ENCODE results near the gene GLTP.
A peak's percentile ranks its signal among the peaks of the same experiment; 100 is the strongest.
"Not testable (repeated sequence)": the region's sequence is repeated elsewhere in the genome, so short reads cannot be mapped to it uniquely, and the experiment has no call there.

GLTP gene, protein sequence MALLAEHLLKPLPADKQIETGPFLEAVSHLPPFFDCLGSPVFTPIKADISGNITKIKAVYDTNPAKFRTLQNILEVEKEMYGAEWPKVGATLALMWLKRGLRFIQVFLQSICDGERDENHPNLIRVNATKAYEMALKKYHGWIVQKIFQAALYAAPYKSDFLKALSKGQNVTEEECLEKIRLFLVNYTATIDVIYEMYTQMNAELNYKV

DNA sequence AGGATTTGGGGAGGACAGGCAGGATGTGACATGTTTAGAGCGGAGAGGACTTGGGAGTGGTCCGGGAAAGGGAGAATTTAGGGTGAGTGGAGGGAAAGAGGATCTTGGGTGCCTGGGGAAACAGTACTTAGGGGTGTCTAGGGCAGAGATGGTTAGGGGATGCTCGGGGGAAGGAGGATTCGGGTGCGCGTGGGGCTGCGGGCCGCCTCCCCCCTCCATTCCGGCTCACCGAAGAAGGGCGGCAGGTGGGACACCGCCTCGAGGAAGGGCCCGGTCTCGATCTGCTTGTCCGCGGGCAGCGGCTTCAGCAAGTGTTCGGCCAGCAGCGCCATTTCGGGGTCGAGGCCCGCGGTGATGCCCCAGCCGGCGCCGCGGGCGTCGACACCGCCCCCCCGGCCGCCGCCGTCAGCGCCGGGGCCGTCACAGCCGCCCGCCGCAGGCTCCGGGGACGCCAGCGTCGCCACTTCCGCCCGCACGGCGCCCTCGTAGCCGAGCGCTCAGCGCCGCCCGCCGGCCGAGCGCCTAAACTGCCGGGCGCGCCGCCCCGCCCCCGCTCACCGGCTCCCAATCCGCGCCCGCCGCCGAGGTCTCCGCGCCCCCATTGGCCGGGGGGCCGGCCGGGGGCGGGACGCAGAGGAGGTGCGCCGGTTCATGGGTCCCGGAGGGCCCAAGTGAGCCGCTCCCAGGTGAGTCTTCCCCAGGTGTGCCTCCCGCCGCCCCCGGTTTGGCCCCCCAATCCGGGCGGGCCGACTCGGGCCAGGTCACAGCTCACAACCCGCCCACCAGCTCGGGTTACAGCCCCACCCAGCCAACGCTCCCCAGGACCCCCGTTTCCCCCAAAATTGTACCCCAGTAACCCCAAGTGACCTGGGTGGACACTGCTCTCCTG is at the start of gene GLTP:
TSS of gene GLTP (minus strand) at position 499 of the 889 bp plus-strand sequence. CDS start at position 332, 167 bp downstream.
- DNase-seq: peak; percentile 97

DNA sequence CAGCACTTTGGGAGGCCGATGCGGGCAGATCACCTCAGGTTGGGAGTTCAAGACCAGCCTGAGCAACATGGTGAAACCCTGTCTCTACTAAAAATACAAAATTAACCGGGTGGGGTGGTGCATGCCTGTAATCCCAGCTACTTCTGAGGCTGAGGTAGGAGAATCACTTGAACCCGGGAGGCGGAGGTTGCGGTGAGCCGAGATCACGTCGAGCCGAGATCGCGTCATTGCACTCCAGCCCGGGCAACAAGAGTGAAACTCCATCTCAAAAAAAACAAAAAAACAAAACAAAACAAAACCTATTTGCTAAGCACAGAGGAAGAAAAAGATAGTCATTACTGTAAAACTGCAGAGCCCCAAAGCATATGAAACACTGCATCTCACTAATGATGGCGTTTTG is 49.0 kb upstream of the GLTP start:
- DNase-seq: not testable (repeated sequence)

DNA sequence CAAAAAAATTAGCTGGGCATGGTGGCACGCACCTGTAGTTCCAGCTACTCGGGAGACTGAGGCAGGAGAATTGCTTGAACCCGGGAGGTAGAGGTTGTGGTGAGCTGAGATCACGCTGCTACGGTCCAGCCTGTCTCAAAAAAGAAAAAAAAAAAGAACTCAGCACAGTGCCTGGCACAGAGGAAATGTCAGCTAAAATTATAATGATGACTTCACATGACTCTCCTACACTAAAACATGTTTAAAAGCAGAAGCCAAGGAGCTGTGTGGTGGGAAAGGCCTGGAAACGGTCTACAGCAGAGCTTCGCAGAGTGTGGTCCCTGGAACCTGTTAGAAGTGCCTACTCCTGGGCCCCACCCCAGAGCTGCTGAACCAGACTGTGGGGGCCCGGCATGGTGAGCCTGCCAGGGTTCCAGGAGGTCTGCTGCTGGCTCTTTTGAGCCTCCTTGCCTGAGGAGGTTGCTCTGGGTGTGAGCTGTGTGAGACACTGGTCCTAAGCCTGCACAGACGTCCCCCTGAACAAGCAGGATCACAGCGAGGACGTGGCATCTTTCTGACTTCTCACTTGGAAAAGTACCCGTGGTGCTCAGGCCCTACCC is 47.8 kb upstream of the GLTP start:
- no peak for DNase-seq

DNA sequence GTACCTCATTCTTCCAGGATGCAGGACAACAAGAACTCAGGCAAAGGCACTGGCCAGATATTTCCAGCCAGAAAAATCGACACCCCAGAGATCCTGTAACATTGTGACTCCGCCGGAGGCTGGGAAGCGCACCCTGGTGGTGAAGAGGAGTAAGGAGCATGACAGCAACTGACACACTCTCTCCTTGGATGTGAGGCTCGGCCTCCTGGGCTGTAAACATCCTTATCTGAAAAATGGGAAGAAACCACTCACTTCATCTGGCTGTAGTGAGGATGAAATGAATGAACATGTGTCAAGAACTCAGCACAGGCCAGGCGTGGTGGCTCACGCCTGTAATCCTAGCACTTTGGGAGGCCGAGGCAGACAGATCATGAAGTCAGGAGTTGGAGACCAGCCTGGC is 47.3 kb upstream of the GLTP start:
- peak; percentile 48 for DNase-seq

DNA sequence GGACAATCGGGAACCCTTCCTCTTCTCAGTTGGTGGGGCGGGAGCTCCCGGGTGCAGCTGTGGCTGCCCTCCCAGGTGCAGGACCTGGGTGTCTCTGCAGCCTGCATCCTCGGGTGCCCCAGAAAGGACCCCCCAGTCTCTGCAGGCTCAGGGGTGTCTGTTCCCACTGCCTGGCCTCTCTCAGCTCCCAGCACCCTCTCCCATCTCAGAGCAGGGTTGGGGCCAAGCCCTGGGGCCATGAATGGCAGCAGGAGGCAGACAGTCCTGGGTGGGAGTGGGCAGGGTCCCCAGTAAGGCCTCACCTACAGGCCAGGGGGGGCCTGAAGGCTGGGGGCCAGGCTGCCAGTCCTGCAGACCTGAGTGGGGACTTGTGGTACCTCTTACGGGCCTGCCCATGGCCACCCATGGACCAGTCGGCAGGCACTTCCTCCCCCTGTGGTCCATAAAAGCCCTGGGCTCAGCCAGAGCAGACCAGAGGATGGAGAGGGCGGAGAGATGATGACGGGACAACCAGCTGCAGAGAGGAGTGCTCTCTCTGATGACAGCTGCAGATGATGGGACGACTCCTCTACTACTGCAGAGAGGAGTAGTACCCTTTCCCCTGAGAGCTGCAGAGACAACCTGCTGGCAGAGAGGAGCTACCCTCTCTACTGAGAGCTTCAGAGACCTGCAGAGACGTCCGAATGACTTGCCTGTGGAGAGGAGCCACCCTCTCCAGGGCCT is 46.3 kb upstream of the GLTP start:
- DNase-seq: no peak

DNA sequence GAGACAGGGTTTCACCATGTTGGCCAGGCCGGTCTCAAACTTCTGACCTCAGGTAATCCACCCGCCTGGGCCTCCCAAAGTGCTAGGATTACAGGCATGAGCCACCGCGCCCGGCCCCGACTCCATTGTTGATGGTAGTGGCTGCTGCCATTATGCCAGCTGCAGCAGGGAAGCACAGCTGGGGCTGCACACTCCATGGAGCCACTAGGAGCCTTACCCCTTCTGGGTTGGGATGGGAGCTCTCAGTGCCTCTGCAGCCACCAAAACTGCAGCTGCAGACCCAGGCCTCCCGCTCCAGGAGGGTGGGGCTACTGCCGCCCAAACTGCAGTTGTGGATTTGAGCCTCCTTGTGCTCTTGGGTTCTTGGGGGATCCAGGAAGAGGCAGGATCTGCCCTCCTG is 45.7 kb upstream of the GLTP start:
- no peak for DNase-seq

DNA sequence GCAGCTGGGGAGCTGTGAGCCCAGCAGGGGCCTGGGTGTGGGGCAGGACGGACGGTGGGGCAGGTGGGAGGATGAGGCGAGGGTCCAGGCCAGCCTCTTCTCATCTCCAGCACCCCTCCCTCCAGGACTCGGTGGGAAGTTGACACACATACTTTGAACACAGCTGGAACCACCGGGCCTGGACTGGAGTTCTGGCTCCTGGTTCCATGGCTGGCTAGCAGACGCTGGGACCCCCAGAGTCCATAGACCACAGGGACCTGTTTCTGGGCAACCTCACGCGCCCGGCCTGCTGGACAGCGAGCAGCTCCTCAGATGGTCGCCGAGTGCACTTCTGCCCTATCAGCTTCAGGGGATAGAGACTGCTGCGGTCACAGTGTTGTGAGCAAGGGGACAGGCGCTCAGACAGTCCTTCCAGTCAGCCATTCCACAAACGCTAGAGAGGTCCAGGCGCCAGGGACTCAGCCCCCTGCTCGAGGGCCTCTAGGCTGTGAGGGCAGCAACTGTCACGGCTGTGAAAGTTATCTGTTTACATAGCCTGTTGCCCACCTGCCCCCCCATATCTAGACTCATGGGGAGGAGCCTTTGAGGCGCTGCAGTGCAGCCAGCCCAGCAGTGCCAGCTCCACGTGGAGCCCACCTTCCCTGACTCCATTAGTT is 45.0 kb upstream of the GLTP start:
- DNase-seq: no peak

DNA sequence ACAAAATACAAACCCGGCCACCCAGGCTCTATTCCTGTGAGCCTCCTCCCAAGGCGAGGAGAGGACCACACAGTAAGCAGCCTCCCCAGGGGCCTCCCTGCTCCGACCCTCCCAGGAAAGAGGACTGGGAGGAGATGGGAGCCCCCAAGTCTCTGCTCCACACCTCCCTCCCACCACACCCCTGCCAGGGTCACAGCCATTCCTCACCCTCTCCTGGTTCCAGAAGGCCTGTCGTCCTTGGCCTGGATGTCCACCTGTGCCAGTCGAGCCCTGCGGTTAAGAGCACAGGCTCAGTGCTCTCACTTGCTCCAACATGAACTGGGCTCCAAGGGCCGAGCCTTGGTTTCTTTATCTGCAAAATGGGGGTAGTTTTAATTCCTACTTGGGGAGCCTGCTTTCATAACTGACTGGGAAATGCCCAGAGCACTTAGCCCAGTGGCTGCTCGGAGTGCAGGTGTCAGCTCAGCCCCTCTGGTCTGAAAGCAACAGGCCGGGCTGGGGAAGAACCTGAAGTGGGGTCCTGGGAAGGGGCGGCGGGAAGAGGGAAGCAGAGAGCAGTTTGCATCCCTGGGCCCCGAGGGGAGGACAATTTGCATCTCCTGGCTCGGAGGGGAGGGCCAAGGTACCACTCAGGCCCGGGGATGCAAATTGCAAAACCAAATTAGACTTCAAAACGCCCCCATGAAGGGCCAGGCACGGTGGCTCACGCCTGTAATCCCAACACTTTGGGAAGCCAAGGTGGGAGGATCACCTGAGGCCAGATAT is 43.3 kb upstream of the GLTP start:
- DNase-seq: no peak

DNA sequence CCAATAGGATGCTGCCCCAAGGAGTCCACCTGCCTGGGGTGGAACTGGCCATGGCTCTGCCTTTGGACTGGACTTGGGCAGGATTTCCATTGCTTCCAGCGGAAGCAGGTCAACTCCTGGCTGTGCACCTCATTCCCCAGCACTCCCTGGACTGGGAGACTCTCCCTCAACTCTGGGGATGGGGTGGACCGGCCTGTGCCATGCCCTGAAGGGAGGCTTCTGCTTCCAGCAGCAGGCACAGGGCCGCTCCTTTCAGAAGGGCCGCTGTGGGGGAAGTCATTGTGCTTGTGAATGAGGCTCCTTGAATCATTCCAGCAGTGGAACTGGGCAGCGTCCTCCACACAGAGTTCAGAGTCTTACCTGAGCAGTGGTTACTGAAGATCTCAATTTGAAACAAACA is 42.7 kb upstream of the GLTP start:
- DNase-seq: no peak

DNA sequence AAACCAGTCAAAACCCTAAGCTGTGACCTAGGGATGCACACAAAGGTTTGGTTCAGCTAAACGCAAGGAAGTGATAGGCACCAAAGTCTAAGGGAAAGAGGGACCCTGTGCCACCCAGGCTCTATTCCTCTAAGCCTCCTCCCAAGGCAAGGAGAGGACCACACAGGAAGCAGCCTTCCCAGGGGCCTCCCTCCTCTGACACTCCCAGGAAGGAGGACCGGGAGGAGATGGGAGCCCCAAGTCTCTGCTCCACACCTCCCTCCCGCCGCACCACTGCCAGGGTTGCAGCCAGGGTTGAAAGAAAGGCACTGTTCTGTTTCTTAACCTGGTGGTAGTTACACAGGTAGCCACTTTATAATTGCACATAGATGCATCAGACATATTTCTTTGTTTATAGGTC is 41.6 kb upstream of the GLTP start:
- DNase-seq: no peak

DNA sequence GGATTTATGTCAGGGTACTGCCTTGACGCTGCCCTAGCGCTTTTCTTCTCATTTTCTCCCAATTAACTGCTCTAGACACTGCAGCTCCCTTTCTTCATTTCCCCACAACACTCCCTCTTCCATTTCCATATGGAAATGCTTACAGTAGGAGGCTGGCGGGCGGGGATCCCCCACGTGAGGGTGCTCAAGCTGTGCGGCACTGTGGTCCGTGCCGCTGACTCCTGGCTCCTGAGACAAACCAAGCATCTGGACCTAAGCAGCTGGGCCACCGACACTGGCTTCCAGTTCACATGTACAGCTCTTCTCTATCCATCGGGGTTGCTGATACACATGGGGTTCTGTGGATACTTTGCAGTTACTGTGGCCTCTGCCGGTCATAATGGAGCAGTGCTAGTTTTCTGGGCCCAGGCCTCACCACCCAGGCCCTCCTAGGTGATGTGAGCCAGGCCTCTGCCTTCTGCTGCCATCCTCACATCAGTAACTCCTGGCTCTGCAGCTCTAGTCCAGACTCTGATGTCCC is 40.0 kb upstream of the GLTP start:
- DNase-seq: no peak

DNA sequence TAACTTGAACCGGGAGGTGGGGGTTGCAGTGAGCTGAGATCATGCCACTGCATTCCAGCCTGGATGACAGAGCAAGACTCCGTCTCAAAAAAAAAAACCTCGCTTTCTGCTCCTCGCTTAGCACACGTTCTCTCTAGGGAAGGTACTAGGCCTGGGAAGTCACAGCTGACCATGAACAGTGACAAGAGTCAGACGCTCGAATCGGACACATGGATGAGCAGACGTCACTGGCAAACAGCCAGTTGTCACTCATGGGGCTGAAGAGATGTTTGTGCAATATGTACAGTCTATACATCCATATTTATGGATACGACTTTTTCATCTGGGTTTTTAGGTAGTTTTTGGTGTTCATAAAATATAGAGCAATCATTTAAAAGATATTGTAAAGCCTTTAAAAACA is 39.1 kb upstream of the GLTP start:
- DNase-seq: no peak

DNA sequence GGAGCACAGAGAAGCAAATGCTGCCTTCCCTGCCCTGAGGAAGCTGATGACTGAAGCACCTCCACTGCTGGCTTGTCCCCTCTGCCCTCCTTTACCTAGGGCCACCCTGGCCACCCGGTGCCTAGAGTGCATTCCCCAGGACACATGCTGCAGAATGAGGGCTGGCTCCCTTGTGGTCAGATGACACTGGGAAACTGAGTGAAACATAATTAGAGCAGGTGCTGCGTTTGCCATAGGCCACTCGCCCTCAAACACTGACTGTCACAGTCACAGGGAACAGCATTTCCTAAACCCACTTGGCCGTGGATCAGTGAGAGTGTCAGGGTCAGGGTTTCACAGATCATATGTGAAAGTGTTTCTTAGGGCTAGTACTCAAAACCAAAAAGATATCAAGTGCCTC is 35.7 kb upstream of the GLTP start:
- DNase-seq: no peak

DNA sequence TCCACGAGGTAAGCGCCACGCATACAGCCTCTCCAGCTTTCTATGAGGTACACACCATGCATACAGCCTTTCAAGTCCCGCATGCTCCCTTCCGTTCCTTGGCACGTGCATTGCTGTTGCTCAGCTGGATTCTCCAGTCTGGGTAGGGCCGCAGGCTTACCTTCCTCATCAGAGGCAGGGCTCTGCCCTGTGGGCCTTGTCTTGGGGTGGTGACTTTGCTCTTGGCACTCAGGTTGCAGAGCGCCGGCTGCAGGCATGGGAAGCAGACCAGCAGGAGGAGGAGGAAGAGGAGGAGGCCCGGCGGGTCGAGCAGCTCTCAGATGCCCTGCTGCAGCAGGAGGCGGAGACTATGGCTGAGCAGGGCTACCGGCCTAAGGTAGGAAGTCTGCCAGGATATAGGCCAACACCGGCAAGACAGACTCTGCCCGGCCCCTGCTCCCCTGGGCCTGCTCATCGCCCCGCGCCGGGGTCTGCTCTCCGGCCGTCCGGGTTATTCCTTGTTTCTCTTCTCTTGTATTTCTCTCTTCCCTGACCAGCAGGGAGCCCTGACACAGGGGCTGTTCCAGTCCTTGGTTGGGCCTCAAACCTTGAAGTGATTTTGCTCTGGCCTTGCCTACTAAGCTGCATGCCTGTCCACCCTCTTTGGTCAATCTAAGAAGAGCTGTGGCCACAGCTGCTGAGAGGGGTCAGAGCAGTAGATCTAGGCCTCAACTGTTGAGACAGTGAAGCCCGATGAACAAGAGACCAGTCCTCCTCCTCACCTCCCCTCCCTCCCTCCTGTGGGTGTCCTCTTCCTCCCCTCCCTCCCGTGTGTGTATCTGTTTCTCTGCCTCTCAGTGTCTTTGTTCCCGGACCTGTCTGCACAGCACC is 35.1 kb upstream of the GLTP start:
- no peak for DNase-seq

DNA sequence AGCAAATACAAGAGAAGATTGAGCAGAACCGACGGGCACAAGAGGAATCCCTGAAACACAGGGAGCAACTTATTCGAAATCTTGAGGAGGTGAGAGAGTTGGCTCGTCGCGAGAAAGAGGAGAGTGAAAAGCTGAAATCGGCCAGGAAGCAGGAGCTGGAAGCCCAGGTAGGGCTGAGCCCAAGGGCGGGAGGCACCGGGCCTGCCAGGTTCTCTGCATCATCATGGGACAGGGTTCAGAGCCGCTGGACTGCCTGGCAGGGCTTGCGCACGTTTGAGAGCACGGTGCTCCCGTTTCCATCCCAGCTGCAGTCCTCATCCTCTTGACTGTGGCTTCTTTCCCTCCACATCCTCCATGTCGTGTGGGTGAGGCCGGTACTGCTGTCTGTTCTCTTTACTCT is 34.1 kb upstream of the GLTP start:
- no peak for DNase-seq

DNA sequence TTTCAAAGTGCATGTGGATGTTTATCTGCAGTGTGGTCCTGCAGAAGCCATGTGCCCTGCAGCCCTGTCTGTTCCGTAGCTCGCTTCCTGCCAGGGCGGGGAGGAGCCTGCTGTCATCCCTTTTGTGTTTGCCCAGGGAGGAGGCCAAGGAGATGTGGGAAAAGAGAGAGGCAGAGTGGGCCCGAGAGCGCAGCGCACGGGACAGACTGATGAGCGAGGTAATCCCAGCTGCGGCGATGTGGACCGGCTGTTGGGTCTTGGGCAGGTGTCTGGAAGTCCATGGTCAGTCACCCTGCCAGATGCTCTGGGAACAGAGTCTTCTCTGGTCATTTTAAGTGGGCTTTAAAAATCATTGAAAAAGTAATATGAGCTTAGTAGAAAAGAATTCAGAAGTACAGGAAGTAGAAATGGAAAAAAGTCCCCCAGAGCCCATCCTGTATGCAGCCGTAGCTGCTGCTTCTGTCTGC is 32.5 kb upstream of the GLTP start:
- no peak for DNase-seq

DNA sequence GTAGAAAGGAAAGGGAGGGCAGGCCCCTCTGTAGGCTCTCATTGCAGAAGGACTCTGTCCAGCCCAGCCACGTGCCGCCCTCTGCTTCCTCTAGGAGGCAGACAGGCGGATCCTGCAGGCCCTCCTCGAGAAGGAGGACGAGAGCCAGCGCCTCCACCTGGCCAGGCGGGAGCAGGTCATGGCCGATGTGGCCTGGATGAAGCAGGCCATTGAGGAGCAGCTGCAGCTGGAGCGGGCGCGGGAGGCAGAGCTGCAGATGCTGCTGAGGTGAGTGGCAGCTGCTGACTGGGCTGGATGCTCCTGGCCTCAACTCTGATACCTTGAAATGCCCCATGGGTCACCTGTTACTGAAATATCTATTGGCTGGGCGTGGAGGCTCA is 30.6 kb upstream of the GLTP start:
- peak; percentile 12 for DNase-seq

DNA sequence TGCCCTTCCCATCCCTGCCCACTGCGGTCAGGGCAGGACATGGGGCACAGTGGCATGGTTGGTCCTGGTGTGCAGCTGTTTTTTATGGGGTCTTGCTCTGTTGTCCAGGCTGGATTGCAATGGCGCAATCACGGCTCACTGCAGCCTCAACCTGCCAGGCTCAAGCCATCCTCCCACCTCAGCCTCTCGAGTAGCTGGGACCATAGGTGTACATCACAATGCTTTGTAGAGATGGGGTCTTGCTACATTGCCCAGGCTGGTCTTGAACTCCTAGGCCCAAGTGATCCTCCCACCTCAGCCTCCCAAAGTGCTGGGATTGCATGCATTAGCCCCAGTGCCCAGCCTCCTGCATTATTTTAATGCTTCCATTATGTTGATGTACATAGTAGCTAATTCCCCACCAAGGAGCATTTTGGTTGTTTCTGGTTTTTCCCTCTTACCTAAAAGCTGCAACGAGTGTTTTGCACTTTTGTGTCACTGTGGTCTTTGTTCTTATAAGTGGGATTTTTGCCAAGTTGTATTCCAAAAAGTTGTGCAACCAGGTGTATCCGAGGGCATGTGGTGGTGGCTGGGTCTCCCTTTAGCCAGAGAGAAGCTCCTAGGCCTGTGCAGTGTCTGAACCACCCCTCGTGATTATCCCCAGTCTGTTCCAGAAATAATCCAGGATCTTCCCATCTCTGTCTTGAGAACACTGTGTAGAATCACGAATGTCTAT is 30.1 kb upstream of the GLTP start:
- no peak for DNase-seq

DNA sequence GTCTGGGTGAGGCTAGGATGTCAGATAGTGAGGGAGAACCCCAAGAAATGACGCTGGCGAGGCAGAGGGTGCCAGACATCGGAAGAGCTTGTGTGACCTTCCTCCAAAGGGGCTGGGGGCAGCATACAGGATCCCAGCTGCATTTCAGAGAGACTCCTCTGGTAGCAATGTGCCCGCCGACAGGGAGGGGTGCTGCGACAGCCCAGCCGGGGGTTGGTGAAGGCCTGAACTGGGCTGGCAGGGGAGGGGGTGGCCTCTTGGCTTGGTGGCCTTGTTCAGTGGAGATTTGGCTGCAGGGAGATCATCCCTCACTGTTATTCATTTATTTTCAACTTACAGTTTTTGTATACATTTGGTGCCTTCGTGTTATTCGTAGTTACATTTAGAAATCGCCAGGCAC is 25.0 kb upstream of the GLTP start:
- no peak for DNase-seq

DNA sequence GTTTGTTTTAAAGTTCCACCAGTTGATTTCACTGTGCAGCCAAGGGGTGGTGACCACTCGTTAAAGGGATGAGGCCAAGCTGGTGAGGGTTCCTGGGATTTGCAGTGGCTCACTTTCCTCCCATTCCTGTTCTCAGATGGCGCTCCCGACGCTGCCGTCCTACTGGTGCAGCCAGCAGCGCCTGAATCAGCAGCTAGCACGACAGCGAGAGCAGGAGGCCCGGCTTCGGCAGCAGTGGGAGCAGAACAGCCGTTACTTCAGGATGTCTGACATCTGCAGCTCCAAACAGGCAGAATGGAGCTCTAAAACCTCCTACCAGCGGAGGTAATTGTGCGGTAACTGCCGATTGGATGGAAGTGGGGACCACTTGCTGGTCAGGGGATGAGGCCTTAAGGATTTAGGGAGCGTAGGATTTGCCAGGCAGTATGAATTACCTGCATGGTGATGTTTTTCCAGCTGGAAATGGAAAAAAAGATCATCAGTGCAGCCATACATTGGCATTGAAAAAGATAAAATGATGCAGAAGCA is 22.6 kb upstream of the GLTP start:
- no peak for DNase-seq

Measured in suppressor macrophage treated with lipopolysaccharide for 4 hours (primary cell).